H1 (cell line): Measurements from ENCODE around the gene ZNF597. TPM values are rescaled to one million over a fixed set of nuclear protein-coding genes. Genes with fewer than 3 reads are reported as not detected.

ENCODE experiments used
- CTCF ChIA-PET: fragments of 300-600 bp; sonication (Branson Sonifier 250); formaldehyde crosslinking; loops from one replicate; lab custom pipeline; 2021; ENCODE audit not compliant: partially characterized antibody; lab: Charles Lee
- POLR2A ChIA-PET: fragments of 300-600 bp; sonication (Branson Sonifier 250); formaldehyde crosslinking; loops from one replicate; lab custom pipeline; 2021; ENCODE audit warnings: inconsistent platforms; ENCODE audit not compliant: partially characterized antibody; lab: Charles Lee
- DNase-seq, 2 experiments: peaks; one replicate each; pipeline versions ENCODE4 v3.0.0 to v3.0.0-alpha.2; 2010 to 2022; ENCODE audit warnings: low spot score in 2 of 2, low read depth in 1 of 2, mixed read lengths in 1 of 2
- FAIRE-seq: peaks from 2 replicates; lab custom pipeline; 2011; peaks lifted over from hg19 to GRCh38; lab: Jason Lieb, UNC
- H2AFZ ChIP-seq: 2 replicates; pipeline ENCODE4 v1.8.1; 2012; ENCODE audit warnings: low read length, inconsistent platforms
- H2AK5ac ChIP-seq: 2 replicates; pipeline ENCODE4 v1.6.1; 2013; ENCODE audit warnings: low read depth, low read length
- H2BK120ac ChIP-seq: replicated peaks from 2 replicates; pipeline ENCODE3; 2013; ENCODE audit warnings: low read depth, low read length, inconsistent platforms
- H2BK12ac ChIP-seq: 2 replicates; pipeline ENCODE4 v1.6.1; 2013; ENCODE audit warnings: low read depth, low read length
- H2BK15ac ChIP-seq: 2 replicates; pipeline ENCODE4 v1.6.1; 2013; ENCODE audit warnings: low read length
- H2BK20ac ChIP-seq: 2 replicates; pipeline ENCODE4 v1.6.1; 2013; ENCODE audit warnings: low read length
- H2BK5ac ChIP-seq: 2 replicates; pipeline ENCODE4 v1.6.1; 2013; ENCODE audit warnings: low read depth, low read length
- H3K14ac ChIP-seq: 2 replicates; pipeline ENCODE4 v1.6.1; 2013; ENCODE audit warnings: inconsistent platforms; ENCODE audit not compliant: insufficient read length
- H3K18ac ChIP-seq: 2 replicates; pipeline ENCODE4 v1.6.1; 2013; ENCODE audit warnings: low read length; ENCODE audit errors: extremely low read depth
- H3K23ac ChIP-seq: 2 replicates; pipeline ENCODE4 v1.6.1; 2013; ENCODE audit warnings: inconsistent platforms; ENCODE audit not compliant: insufficient read length
- H3K23me2 ChIP-seq: 2 replicates; pipeline ENCODE4 v1.6.1; 2013; ENCODE audit warnings: low read depth, low read length
- H3K27ac ChIP-seq: 2 replicates; pipeline ENCODE4 v1.6.1; 2011; ENCODE audit warnings: low read depth, low read length, inconsistent platforms
- H3K27me3 ChIP-seq, 4 experiments: replicated peaks in 1 of 4; 1 replicate in 1 of 4; 2 replicates in 3 of 4; pipeline versions ENCODE4 v1.6.1 to v1.8.1; 2011 to 2013; ENCODE audit warnings: low read length in 3 of 4, mild to moderate bottlenecking in 3 of 4, inconsistent platforms in 2 of 4, mixed read lengths in 2 of 4, moderate library complexity in 1 of 4; ENCODE audit not compliant: control insufficient read depth in 3 of 4, insufficient read depth in 3 of 4; ENCODE audit errors: extremely low read depth in 1 of 4
- H3K36me3 ChIP-seq, 4 experiments: 2 replicates each; pipeline versions ENCODE4 v1.6.1 to v1.8.1; 2011 to 2013; ENCODE audit warnings: mild to moderate bottlenecking in 4 of 4, low read length in 3 of 4, moderate library complexity in 2 of 4, control low read depth in 1 of 4, inconsistent platforms in 1 of 4; ENCODE audit not compliant: insufficient read depth in 4 of 4, control insufficient read depth in 2 of 4
- H3K4ac ChIP-seq: replicated peaks from 2 replicates; pipeline ENCODE3; 2013; ENCODE audit warnings: low read length, low read depth, mixed read lengths, inconsistent platforms; ENCODE audit not compliant: insufficient read length
- H3K4me1 ChIP-seq, 4 experiments: replicated peaks in 1 of 4; 1 replicate in 1 of 4; 2 replicates in 3 of 4; pipeline versions ENCODE4 v1.6.1 to v1.8.1; 2011 to 2013; ENCODE audit warnings: low read length in 3 of 4, inconsistent platforms in 2 of 4, mixed read lengths in 1 of 4; ENCODE audit not compliant: insufficient read depth in 4 of 4, control insufficient read depth in 3 of 4
- H3K4me2 ChIP-seq, 2 experiments: 2 replicates each; pipeline versions ENCODE4 v1.6.1 to v1.8.1; 2011 to 2013; ENCODE audit warnings: low read depth in 2 of 2, low read length in 2 of 2, control low read depth in 1 of 2, inconsistent platforms in 1 of 2, mild to moderate bottlenecking in 1 of 2; ENCODE audit not compliant: insufficient read depth in 1 of 2
- H3K4me3 ChIP-seq, 4 experiments: fragments of 200-600, 300-600 bp in 1 of 4; sonication (generic), shearing (Covaris generic), sonication (Bioruptor Twin) in 1 of 4; 2 replicates each; pipeline versions ENCODE4 v1.5.1 to v1.8.1; 2011 to 2016; ENCODE audit warnings: low read length in 4 of 4, low read depth in 3 of 4, control low read depth in 2 of 4, inconsistent platforms in 2 of 4, mild to moderate bottlenecking in 2 of 4, mixed read lengths in 1 of 4, moderate library complexity in 1 of 4; ENCODE audit not compliant: insufficient read depth in 2 of 4; ENCODE audit errors: extremely low read depth in 1 of 4
- H3K56ac ChIP-seq: replicated peaks from 2 replicates; pipeline ENCODE3; 2013; ENCODE audit warnings: low read depth, mild to moderate bottlenecking, mixed read lengths, low read length, inconsistent platforms; ENCODE audit not compliant: insufficient read length
- H3K79me1 ChIP-seq: 2 replicates; pipeline ENCODE4 v1.6.1; 2013; ENCODE audit warnings: low read depth, low read length, control low read depth
- H3K79me2 ChIP-seq, 2 experiments: 2 replicates each; pipeline versions ENCODE4 v1.6.1 to v1.8.1; 2012 to 2013; ENCODE audit warnings: low read length in 2 of 2, mild to moderate bottlenecking in 2 of 2, inconsistent platforms in 1 of 2; ENCODE audit not compliant: insufficient read depth in 2 of 2, control insufficient read depth in 1 of 2
- H3K9ac ChIP-seq, 4 experiments: replicated peaks in 1 of 4; 1 replicate in 1 of 4; 2 replicates in 3 of 4; pipeline versions ENCODE4 v1.6.1 to v1.8.1; 2011 to 2013; ENCODE audit warnings: low read depth in 3 of 4, low read length in 3 of 4, control low read depth in 2 of 4, mild to moderate bottlenecking in 2 of 4, moderate library complexity in 2 of 4, inconsistent platforms in 1 of 4; ENCODE audit errors: extremely low read depth in 1 of 4
- H3K9me3 ChIP-seq, 2 experiments: 2 replicates each; pipeline versions ENCODE4 v1.6.1 to v1.8.1; 2012 to 2013; ENCODE audit warnings: mild to moderate bottlenecking in 2 of 2, moderate library complexity in 2 of 2, control low read depth in 1 of 2, inconsistent platforms in 1 of 2, low read depth in 1 of 2, low read length in 1 of 2, mixed read lengths in 1 of 2; ENCODE audit not compliant: insufficient read depth in 2 of 2
- H4K20me1 ChIP-seq, 2 experiments: replicated peaks in 1 of 2; 2 replicates each; pipeline versions ENCODE3 to v1.8.1; 2011 to 2013; ENCODE audit warnings: inconsistent platforms in 2 of 2, low read length in 2 of 2, mild to moderate bottlenecking in 1 of 2; ENCODE audit not compliant: insufficient read depth in 2 of 2, control insufficient read depth in 1 of 2
- H4K5ac ChIP-seq: 2 replicates; pipeline ENCODE4 v1.6.1; 2013; ENCODE audit warnings: low read length, low read depth, mixed read lengths, inconsistent platforms; ENCODE audit not compliant: insufficient read length
- H4K8ac ChIP-seq: 2 replicates; pipeline ENCODE4 v1.8.0; 2013; ENCODE audit warnings: mild to moderate bottlenecking, moderate library complexity, low read length, inconsistent platforms; ENCODE audit not compliant: insufficient read depth; ENCODE audit errors: extremely low read depth
- H4K91ac ChIP-seq: replicated peaks from 2 replicates; pipeline ENCODE3; 2013; ENCODE audit warnings: low read length, mixed read lengths, inconsistent platforms; ENCODE audit not compliant: insufficient read length
- CTCF ChIP-seq, 3 experiments: IDR thresholded peaks; 1 replicate in 2 of 3; 2 replicates in 1 of 3; pipeline versions ENCODE4 v1.5.1 to v1.6.1; 2011; ENCODE audit warnings: low read length in 3 of 3, mild to moderate bottlenecking in 3 of 3, inconsistent platforms in 2 of 3, low read depth in 1 of 3, moderate library complexity in 1 of 3; ENCODE audit not compliant: insufficient read depth in 1 of 3; ENCODE audit errors: control extremely low read depth in 1 of 3
- MAX ChIP-seq: IDR thresholded peaks from 2 replicates; pipeline ENCODE4 v1.6.1; 2012; ENCODE audit warnings: inconsistent platforms
- RAD21 ChIP-seq, 2 experiments: IDR thresholded peaks in 1 of 2; conservative IDR thresholded peaks in 1 of 2; 2 replicates each; pipeline ENCODE4 v1.6.1; 2011; ENCODE audit warnings: low read depth in 2 of 2, low read length in 2 of 2, improper control_type of control experiment in 1 of 2, inconsistent platforms in 1 of 2, mild to moderate bottlenecking in 1 of 2, moderate library complexity in 1 of 2
- RNF2 ChIP-seq: fragments of 200-900, 300-1000 bp; sonication (generic); IDR thresholded peaks from 2 replicates; pipeline ENCODE4 v1.7.1; 2016; ENCODE audit warnings: borderline replicate concordance, low read depth, mild to moderate bottlenecking, antibody characterized with exemption, low read length; ENCODE audit not compliant: poor library complexity, severe bottlenecking; ENCODE audit errors: missing control alignments
- RXRA ChIP-seq: IDR thresholded peaks from 2 replicates; pipeline ENCODE4 v1.6.1; 2011; ENCODE audit warnings: low read depth, mild to moderate bottlenecking, low read length, moderate library complexity; ENCODE audit not compliant: insufficient read depth
- USF2 ChIP-seq: IDR thresholded peaks from 2 replicates; pipeline ENCODE4 v1.6.1; 2011; ENCODE audit warnings: low read length, improper control_type of control experiment
- WGBS, 2 experiments: shearing (Covaris generic) in 1 of 2; methylation state at CpG; one replicate each; pipeline versions ENCODE4 v1.1.6 to v1.1.7; 2013 to 2015; ENCODE audit warnings: low lambda C conversion rate in 2 of 2, mixed read lengths in 2 of 2, inconsistent platforms in 1 of 2, low coverage in 1 of 2, missing lambda C conversion rate in 1 of 2; ENCODE audit not compliant: insufficient replicate concordance in 2 of 2, insufficient coverage in 1 of 2, insufficient read length in 1 of 2; ENCODE audit errors: extremely low coverage in 1 of 2, missing lambda C conversion rate in 1 of 2; 5-methylcytosine and 5-hydroxymethylcytosine counted together
- polyA plus RNA-seq, 7 experiments: library from polyadenylated mRNA; depleted of rRNA in 3 of 7; stranded (reverse) in 5 of 7; unstranded in 2 of 7; fragments of >200 nt in 5 of 7; fragments of 200-250 nt in 2 of 7; gene quantifications; 1 replicate in 5 of 7; 2 replicates in 1 of 7; 4 replicates in 1 of 7; pipeline versions ENCODE4 v1.2.1 to v1.2.3, GENCODE V29; 2011 to 2013; ENCODE audit warnings: missing spikeins in 2 of 7, mixed read lengths in 2 of 7
- total RNA-seq: library from RNA; stranded (reverse); fragmentation: NEBNext Ultra II Directional; extraction: Animal tissue kit (Norgen Biotek cat#: 25700); gene quantifications from 2 replicates; pipeline ENCODE4 v1.2.1, GENCODE V29; 2021

Gene ZNF597
- total and polyA plus RNA-seq, 2 of the 8 experiments (the other 6 are each of a cell fraction or from before 2014, with no cell fraction given) = 0.68 to 2.6 TPM

GRCh38 chr16:3485821-3486505 lies 42.7 kb upstream of the ZNF597 start:
- H3K79me2 ChIP-seq = no peaks in the 10 kb centered on the region
- H3K4me1 ChIP-seq = peaks cover 0 to 6% (median 1%) of the 10 kb centered on the region in 4 experiments; a peak in 2 of 7 replicates
- FAIRE-seq (no peak), DNase-seq (no peak)
- H4K91ac ChIP-seq = no peak overlapping the region
- H4K5ac ChIP-seq = no peak overlapping the region
- H3K27me3 ChIP-seq = no peaks in the 10 kb centered on the region
- H3K79me1 ChIP-seq = peaks cover 3% of the 10 kb centered on the region; the same call in 1 of the 2 replicates
- H3K27ac ChIP-seq = no peak overlapping the region
- H3K18ac ChIP-seq = no peak overlapping the region
- no peak overlapping the region for H3K4ac ChIP-seq
- H3K9me3 ChIP-seq = no peaks in the 10 kb centered on the region
- H4K20me1 ChIP-seq = peaks cover 2 to 18% of the 10 kb centered on the region in 2 experiments
- peak overlapping the region; percentile 30; the same call in 1 of the 2 replicates for H2BK5ac ChIP-seq
- H2BK12ac ChIP-seq = no peak overlapping the region
- peaks cover 5 to 21% (median 17%) of the 10 kb centered on the region in 4 experiments; a peak in 5 of 8 replicates for H3K36me3 ChIP-seq
- H4K8ac ChIP-seq = no peak overlapping the region
- H3K23me2 ChIP-seq = no peaks in the 10 kb centered on the region
- no peak overlapping the region for H2AFZ ChIP-seq
- no peak overlapping the region for H2BK15ac ChIP-seq
- H2BK120ac ChIP-seq = no peak overlapping the region
- ChIA-PET POLR2A (interaction anchor here (0.9 to 2.7 kb wide), 4 partner anchors 15 to 202 kb away, joined by 3 to 9 read pairs (median 4); partner anchors contain the start of genes CLUAP1 and ZNF263), CTCF (interaction anchor here (0.6 to 6.7 kb wide), 10 partner anchors 8 to 203 kb away, joined by 3 to 27 read pairs (median 3); partner anchors contain the start of genes C16orf90 and CLUAP1)
- WGBS, 2 experiments = 92% methylated on average over 7 of the region's 20 CpGs; no CpG with 5 or more reads in 1 of the 2 experiments
- no peak overlapping the region for H2AK5ac ChIP-seq
- H3K9ac ChIP-seq = no peak overlapping the region; a peak in 1 of 7 replicates
- H2BK20ac ChIP-seq = no peak overlapping the region
- no peak overlapping the region for H3K56ac ChIP-seq
- H3K14ac ChIP-seq = no peak overlapping the region
- no peak overlapping the region for H3K4me3 ChIP-seq
- no peak overlapping the region for H3K4me2 ChIP-seq
- no peak overlapping the region for H3K23ac ChIP-seq
- TF ChIP-seq RXRA (no peak), RAD21 (IDR thresholded peaks at IDR 0.05 in 1 of 2, conservative IDR thresholded peaks at IDR 0.05 in 1 of 2; ENCODE audit: low read depth in 2 of 2, low read length in 2 of 2) (peak; percentile 32 to 50; a peak in 3 of 4 replicates), MAX (peak; percentile 61), RNF2 (no peak), USF2 (no peak), CTCF (IDR thresholded peaks at IDR 0.05; ENCODE audit: control extremely low read depth in 1 of 3, insufficient read depth in 1 of 3, low read depth in 1 of 3, low read length in 3 of 3) (peak; percentile 51 to 70 (median 68))
